Stimulated activated CD4-positive, alpha-beta T cell treated with anti-CD3 and anti-CD28 coated beads, TNF-alpha, amount 100 ng/mL, for 1 hour (primary cell): ENCODE data around the gene FAM186B.

Source experiments
- DNase-seq, 3 donors: peaks; one replicate each; pipeline ENCODE4 v3.0.0-alpha.2; 2020; ENCODE audit warnings: low read depth in 3 of 3, low spot score in 1 of 3

Gene FAM186B

DNA sequence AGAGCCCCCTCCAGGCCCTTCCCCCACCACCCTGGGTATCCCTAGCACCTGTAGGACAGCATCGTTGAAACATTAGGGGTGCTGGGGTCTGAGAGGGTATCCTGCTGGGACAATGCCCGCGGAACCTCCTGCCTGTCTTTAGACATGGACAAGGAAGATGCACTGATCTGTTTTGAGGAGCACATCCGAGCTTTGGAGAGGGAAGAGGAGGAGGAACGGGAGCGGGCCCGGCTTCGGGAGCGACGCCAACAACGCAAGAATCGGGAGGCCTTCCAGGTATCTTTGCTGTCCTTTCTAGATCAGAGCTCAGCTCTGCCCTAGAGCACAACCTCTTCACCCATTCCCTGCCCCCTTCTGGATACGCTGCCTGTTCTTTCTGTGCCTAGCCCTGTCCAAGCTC is 31.1 kb upstream of the FAM186B start:
- no peak for DNase-seq

DNA sequence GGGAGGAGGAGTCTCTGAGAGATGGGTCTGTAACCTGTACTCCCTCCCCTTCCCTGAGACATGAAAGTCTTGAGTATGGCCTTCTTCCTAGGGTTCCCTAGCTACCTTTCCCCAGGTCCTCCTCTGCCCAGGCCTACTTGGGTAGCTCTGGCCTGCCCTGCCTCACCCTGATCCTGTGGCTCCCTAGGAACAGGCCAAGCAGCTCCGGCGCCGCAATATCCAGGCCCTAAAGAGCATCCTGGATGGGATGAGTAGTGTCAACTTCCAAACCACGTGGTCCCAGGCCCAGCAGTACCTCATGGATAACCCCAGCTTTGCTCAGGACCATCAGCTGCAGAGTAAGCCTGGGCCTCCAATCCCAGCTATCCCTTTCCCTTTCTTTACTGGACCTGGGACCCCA is 30.2 kb upstream of the FAM186B start:
- DNase-seq: no peak

DNA sequence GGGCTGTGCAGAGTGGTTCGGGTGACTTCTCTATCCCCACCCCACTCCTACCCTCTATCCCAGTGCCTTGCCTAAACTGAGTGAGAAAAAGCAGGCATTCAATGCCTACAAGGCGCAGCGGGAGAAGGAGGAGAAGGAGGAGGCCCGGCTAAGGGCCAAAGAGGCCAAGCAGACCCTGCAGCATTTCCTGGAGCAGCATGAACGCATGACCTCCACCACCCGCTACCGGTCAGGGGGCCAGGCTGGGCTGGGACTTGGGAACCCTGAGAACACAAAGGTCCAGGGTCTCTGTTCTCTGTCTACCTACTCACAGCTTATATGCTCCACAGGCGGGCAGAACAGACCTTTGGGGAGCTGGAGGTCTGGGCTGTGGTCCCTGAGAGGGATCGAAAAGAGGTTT is 29.6 kb upstream of the FAM186B start:
- no peak for DNase-seq

DNA sequence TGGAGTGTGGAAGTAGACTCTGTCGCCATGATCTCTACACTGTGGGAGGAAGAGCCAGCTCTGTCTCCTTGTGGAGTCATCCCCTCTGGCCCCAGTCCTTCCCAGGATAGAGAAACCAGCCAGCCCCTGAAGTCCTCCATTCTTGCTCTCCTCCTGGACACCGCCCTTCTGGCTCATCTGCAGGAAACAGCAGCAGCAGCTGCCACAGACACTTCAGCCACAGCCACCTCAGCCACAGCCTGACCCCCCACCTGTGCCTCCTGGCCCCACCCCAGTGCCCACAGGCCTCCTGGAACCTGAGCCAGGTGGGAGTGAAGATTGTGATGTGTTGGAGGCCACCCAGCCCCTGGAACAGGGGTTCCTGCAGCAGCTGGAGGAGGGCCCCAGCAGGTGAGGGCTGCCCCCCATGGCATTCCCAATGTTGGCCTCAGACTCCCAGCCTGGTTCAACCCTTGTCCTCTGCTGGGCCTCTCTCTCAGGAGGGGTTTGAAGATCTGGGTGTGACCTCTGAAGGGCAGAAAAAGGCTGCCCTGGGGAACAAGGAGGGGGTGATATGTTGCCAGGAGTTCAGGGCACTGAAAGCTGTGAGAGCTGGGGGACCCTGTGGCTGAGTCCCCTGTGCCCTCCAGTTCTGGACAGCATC is 28.4 kb upstream of the FAM186B start:
- DNase-seq: no peak

DNA sequence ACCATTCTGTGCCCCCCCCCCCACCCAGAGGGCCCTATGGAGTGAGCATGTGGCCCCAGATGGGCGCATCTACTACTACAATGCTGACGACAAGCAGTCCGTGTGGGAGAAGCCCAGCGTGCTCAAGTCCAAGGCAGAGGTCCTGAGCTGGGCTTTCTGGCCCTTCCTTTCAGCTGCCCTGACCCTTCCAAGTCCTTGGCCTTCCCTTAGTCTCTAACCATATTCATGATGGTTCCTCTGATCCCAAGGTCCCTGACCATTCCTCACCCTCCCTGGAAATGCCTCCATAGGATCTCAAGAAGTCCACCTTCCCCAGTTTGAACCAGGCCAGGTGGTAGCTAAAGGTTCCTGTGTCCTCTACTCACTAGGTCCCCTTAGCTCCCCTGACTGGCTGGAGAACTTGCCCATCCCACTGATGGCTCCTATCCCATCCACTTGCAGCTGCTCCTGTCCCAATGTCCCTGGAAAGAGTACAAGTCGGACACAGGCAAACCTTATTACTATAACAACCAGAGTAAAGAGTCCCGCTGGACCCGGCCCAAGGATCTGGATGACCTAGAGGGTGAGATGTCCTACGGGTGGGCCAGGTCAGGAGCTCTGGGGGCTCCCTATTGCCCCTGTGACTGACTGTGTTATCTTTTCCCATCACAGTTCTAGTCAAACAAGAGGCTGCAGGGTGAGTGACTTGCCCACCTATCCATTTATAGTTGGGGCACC is 27.7 kb upstream of the FAM186B start:
- DNase-seq: no peak

DNA sequence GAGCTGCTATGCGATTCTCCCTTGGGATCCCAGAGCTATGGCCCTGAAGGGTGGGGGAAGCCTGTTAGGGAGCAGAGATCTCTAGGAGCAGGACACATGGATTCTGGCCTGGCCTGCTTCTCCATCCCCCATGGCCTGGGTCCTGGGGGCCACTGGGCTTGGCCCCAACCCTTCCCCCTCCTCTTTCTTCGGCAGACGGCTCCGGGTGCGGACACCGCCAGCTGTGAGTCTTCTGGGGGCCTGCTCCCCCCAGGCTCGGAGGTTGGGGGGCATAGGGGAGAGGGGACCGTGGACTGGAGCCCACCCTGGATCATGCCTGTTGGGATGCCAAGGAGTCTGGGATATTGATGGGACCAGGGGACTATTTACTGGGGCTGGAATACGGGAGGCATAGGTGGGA is 27.0 kb upstream of the FAM186B start:
- DNase-seq: no peak

DNA sequence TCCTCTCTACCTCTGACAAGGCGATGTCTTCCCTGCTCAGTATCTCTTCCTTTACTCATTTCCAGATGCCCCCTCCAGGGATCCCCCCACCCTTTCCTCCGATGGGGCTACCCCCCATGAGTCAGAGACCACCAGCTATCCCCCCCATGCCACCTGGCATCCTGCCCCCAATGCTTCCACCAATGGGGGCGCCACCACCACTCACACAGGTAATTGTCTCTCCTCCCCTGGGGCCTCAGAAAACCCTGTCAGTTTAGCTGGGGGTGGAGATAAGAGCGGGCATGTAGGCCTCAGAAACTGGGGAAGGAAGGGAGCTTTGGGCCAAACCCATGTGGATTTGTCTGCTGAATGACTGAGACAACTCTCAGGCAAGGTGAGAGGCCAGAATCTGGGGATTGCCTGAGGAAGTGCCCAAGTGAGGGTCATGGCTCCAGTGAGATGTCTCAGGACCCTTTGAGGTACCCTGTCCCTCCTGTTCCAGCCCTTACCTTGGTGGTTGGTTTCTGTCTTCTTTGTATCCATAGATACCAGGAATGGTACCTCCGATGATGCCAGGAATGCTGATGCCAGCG is 26.0 kb upstream of the FAM186B start:
- no peak for DNase-seq

DNA sequence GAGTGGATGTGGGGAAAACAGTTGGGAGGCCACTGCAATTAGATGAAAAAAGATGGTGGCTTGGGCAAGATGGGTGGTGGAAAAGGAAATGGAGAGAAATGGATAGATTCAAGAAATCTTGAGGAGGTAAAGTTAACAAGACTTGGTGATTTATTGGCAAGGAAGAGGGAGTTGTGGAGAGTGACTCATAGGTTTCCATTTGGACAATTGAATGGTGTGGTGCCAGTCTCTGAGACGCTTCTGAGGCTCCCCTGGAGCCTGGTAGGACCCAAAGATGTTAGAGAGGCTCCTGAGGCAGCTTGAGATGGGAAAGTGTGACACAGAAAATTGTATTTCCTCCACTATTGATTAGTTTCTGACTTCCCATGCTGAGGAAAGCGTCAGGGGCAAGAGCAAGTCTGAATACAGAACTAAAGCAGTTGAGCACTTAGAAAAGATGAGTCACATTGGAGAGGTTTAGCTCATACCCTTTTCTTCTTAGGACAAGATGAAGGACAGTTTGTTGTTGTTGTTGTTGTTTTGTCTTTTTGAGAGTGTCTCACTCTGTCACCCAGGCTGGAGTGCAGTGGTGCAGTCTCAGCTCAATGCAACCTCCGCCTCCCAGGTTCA is 22.4 kb upstream of the FAM186B start:
- no peak for DNase-seq

DNA sequence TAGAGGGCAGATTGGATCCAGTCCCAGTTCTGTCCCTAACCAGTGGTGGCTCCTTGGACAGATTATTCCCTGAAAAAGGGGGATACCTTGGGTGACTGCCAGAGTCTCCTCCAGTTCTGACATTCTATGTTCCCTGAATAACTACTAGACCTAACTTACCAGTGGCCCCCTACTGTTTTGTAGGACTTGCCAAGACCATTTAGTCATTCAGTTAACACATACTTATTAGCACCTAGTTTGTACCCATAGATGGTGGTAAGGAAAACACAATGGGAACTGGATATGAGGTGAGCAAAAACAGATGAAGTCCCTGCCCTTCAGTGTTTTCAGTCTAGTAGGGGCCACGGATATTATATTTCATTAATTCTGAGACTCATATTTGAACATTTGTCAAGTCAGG is 21.4 kb upstream of the FAM186B start:
- DNase-seq: no peak

DNA sequence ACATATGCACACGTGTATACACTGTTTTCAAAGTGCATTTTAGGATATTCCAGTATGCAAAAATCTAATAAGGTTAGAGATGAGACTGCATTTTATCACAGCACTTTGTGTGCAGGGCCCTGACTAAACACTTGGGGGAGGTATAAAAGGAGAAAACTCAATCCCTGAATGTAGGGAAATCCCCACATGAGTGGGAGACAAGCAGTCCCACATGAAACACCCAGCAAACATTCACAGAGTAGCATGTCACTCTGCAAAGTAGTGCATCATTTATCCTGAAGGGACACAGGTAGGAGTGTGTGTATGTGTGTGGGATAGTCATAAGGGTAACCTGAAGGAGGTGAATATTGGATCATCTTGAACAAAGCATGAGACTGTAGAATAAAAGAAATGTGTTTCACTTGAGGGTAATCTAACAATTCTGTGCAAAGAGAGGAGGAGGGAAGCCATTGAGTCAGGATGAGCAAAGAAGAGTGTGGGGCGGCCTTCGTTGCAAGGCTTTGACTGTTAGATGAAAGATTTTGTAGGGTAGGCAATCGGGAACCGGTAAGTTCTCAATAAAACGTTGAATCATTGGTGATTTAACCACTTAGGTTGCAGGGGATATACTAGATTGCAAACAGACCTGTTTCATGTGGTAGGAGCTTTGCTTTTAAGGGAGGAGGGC is 20.9 kb upstream of the FAM186B start:
- no peak for DNase-seq

DNA sequence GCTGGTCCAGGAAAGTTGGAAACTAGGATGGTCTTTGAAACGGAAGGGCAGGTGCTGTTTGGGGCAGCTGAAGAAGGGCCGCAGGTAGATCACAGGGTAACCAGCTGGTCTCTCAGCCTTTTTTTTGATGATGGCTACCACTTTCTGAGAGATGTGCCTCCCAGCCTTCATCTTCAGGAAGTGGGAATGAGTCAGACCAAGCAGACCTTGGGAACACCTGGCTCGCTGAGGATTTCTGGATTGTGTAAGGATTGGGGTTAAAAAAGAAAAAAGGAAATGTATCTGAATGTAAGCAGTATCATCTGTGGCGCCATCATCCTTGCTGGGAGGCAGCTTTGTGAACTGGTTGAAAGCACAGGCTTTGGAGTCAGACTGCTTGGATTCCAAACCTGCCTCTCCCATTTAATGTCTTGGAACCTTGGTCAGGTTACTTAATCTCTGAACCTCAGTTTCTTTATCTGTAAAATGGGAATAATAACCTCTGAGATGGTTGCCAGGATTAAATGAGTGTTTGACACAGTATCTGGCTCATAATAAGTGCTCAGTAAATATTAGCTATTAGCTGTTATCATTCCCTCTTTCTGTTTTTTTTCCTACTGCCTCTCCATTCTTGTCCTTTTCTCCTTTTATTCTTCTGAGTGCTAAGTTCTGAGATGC is 19.6 kb upstream of the FAM186B start:
- DNase-seq: no peak

DNA sequence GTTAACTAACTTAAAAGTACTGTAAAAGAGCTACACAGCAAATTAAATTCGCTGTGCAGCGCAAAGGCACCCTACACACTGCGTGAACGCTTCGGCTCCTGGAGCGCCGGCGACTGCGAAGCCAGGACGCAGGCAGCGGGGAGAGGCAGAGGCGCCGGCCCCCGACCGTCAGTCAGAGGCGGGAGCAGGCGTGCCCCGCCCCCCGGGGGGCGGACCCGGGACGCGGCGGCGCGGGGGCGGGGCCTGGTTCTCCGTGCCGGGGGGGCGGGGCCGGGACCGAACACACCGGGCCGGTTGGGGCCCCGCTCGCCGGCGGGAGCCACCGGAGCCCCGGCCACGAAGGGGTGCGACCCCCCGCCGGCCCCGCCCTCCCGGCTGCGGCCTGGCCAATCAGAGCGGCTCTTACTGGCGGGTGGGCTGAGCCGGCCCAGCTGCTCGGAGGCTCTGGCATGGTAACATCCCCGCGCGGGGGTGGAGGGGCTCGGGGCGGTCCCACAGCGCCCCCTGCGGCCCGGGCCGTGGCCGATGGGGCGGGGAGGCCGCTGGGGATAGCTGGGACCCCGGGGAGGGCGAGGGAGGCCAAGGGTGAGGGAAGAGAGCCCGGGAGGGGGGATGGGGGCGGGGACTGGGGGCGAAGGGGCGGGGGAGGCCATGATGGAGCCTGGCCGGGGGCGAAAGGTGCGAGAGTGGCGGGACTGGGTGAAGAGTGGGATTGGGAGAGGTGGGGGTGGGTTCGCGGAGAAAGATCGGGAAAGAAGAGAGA is 17.9 kb upstream of the FAM186B start, which contains the start of gene PRPF40B:
TSS of gene PRPF40B (plus strand) at position 420 of the 763 bp plus-strand sequence. CDS start at position 450, 30 bp downstream.
- peak; percentile 60 to 77 (median 69) for DNase-seq

DNA sequence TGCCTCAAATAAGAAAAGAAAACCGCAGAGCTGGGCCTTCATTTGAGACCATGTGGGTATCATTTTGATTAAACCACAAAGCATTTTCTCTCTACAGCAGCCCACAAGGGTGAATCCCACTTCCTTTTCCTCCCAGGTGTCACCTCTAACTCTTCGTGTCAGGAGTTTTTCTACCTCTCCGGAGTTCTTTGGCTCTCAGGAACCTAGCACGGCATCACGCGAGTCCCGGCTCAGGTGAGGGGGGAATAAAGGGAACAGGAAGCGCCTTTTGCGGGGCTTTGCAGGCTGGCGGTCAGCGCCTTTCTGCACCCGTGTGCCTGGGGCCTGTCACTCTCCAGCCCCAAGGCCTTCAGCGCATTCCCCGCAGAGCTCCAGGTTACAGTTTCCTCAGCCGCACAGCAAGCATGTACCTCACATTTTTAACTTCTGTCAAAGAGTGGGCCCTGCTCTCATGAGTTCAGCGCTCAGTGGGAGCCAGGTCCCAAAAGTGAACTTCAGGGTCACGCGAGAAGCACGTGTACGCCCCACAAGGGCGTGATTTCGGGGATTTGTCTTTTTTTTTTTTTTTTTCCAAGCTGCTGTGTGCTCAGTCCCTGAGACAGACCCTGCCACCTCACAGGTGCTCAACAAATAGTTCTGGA is 17.2 kb upstream of the FAM186B start:
- peak in 1 of 3 donors; percentile 19 for DNase-seq

DNA sequence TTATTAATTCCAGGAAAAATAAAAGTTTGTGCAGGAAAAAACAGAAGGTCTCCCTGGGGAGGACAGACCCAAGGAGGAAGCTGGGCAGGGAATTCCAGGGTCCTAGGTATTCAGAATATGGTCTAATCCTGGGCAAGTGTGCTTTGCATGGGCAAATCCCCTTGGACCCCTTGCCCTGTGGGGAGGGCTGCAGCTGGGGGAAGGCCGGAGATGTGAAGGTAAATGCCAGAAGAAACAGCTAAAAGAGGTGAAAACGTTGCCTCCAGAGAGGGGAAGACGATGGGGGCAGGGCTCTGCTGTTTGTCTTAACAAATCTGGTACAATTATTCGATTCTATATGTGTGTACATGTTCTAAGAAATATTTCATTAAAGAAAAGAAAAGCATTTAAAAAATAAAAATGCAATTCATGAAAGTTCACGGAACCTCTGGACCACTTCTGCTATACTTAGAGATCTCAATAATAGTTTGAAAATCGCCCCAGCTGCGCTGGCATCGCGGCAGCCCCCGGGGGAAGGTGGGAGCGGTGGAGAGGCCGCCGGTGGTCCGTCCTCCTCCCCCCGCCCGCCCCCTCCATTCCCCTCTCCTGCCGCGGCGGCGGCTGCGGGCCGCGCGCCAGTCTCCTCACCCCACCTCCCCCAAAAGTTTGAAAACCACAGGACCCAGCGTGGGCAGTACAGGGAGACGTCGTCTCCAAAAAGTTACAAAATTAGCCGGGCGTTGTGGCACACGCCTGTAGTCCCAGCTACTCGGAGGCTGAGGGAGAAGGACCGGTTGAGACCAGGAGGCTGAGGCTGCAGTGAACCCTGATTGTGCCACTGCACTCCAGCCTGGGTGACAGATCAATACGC is 16.4 kb upstream of the FAM186B start:
- DNase-seq: no peak

DNA sequence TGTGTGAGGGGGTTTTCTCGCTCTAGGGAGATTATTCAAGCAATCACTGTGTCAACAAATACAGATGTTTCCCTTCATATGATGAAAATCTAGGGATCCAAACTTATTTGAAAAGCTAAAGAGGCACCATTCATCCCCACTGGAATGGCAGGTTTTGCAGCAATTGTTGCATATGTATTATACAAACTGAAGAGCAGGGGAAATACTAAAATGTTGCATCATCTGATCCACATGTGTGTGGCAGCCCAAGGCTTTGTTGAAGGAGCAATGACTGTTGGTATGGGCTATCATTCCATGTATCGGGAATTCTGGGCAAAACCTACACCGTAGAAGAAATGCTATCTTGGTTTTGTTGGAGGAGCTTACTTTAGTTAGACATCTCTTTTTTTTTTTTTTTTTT is 13.8 kb upstream of the FAM186B start:
- no peak for DNase-seq

DNA sequence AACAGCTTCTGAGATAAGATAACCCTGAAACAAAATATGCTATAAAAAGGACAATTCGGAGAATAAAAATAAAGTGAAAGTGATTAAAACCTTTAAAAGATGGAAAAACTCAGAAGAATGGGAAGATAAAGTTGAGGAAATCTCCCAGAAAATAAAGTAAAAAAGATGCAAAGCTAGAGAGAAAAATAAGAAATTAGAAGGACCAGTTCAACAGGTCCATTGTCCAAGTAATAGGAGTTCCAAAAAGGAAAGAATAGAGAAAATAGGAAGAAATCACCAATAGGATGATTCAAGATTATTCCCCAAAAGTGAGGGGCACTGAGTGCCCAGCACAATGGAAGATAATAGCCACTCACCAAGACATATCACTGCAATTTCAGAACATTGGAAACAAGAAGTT is 13.1 kb upstream of the FAM186B start:
- no peak for DNase-seq

DNA sequence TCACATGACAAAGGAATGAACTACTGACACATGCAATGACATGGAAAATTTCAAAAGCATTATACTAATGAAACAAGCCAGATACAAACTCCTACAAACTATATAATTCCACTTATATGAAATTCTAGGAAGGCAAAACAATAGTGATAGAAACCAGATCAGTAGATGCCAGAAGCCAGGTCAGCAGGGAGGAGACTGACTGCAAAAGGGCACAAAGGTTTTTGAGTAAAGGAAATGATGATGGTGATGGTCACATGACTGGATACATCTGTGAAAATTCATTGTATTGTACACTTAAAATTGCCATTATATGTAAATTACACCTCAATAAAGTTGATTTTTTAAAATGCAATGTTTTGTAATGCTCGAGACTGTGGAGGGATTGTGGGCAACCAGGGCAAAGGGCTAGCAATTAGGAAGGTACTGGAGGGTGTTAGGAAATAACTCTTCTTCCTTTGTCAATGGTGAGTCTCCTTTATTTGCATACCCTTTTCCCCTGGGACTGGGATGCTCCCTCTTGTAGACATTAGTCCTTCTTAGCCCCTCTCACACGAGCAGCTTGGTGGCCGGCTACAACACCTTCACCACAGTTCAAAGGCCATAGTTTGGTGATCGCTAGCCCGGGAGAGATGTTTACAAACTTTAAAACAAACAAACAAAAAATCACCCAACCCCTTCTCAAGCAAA is 11.2 kb upstream of the FAM186B start:
- DNase-seq: no peak

DNA sequence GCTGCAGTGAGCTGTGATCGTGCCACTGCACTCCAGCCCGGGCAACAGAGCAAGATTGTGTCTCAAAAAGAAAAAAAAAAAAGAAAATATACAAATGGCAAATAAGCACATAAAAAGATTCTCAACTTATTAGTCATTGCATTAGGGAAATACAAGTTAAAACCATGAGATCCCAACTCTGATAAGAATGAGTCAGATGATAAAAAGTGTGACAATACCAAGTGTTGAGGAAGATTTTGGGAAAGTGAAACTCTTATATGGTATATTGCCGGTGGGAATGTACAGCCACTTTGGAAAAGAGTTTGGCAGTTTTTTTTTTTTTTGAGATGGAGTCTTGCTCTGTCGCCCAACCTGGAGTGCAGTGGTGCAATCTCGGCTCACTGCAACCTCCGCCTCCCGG is 10.3 kb upstream of the FAM186B start:
- no peak for DNase-seq
